HG03108 (cell line): ENCODE results near the gene SDK1.

Experiments
- ATAC-seq: cut with Tn5 transposase; IDR thresholded peaks from one replicate; pipeline ENCODE4 v1.9.1; 2021; ENCODE audit warnings: moderate library complexity; ENCODE audit not compliant: unreplicated experiment

Gene SDK1

DNA sequence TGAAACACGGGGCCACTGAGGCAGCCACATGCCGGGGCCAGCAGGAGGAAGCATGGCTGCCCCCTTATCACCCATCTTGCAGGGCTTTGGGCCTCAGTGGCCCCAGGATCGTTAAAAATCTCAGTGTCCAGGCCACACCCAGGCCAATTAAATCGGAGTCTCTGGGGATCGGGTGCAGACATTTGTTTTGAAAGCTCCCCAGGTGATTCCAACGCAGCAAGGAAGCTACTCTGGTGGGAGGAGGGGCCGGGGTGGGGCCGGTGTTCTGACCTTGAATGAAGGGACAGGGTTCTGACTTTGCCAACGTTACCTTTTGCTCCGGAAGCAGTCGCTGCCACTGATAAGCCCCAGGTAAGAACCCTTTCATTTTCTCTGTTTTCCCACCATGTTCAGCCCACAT is 968.7 kb downstream of the SDK1 start:
- ATAC-seq: no peak

DNA sequence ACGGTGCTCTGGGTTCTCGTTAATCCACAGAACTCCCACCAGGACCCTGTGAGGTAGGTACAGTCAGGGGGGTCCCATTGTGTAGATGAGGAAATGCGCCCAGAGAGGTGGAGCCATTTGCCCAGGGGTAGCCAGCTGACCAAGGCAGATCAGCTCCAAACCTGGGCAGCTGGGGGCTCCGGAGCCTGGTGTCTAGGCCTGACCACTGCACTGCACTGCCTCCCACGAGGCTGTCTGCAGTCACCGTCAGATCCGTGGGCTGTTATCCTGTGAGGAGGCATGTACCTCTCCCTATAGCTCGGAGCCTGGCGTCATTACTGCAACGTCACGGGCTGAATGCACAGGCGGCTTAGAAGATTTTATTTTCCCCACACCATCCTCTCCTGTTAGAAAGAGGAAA is 969.2 kb downstream of the SDK1 start:
- ATAC-seq: no peak

- ATAC-seq: no peak
Observed at GRCh38 chr7:4270941-4271715, 970.1 kb downstream of the SDK1 start.

- no peak for ATAC-seq
Observed at GRCh38 chr7:4271716-4272015, 970.6 kb downstream of the SDK1 start.

GRCh38 chr7:4272141-4272540 is 971.1 kb downstream of the SDK1 start:
- ATAC-seq: no peak

- no peak for ATAC-seq
Observed at GRCh38 chr7:4273566-4274230, 972.6 kb downstream of the SDK1 start.

- no peak for ATAC-seq
Observed at GRCh38 chr7:4274286-4274685, 973.2 kb downstream of the SDK1 start.

- ATAC-seq: no peak
Observed at GRCh38 chr7:4277936-4278335, 976.9 kb downstream of the SDK1 start.

DNA sequence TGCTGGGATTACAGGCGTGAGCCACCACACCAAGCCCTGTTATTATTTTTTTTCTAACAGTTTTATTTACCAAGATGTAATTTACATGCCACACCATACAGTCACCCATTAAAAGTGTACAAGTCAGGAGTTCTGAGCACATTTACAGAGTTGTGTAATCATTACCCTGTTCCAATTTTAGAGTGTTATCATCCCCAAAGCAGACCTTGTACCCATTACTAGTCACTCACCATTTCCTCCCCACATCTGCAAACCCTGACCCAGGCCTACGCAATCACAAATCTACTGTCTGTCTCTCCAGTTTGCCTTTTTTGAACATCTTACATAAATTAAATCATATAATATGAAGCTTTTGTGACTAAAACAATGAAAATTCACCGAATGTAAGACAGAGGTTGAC is 978.2 kb downstream of the SDK1 start:
- no peak for ATAC-seq

DNA sequence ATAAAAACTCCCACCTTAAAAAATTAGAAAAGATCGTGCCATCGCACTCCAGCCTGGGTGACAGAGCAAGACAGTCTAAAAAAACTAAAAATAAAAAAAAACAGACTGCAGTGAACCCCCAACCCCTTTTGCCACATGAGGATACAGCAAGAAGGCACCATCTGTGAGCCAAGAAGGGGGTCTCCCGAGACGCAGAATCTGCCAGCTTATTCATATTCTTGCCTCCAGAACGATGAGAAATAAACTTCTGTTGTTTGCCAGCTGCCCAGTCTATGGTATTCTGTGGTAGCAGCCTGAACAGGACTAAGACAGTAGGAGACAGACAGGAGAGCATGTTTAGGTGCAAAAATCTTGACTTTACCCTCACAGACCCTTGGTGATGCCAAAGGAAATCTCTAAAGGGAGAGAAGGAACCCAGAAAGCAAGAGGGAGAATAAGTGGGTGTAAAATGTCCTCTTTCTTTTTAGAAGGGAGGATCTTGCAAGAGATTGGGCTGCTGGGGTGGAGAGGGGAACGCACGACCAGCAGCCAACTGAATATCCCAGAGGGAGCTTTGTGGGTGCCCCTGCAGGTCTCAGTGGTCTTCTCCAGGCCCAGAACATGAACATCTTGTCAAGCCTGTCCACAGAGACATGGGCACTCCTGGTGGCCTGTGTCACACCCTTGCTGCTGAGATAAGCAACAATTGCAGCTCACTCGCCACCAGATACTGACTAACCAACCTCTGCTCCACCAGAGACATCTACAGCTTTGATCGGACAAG is 980.4 kb downstream of the SDK1 start:
- no peak for ATAC-seq

- no peak for ATAC-seq
Observed at GRCh38 chr7:4282434-4283223, 981.6 kb downstream of the SDK1 start.

GRCh38 chr7:4286351-4286750 is 985.3 kb downstream of the SDK1 start:
- no peak for ATAC-seq

DNA sequence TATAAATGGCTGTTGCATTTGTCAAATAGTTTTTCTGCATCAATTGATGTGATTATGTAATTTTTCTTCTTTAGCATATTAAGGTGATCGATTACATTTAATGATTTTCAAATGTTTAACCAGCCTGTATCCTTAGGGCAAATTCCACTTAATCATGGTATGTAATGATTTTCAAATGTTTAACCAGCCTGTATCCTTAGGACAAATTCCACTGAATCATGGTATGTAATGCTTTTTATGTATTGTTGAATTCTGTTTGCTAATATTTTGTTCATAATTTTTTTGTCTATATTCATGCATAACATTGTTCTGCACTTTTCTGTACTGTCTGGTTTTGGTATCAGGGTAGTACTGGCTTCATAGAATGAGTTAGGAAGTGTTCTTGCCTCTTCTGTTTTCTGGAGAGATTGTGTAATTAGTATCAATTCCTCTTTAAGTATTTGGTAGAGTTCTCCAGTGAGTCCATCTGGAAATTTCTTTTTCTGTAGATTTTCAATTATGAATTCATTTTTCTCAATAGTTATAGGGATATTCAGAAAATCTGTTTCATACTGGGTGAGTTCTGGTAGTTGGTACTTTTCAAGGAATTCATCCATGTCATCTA is 987.8 kb downstream of the SDK1 start:
- ATAC-seq: no peak

DNA sequence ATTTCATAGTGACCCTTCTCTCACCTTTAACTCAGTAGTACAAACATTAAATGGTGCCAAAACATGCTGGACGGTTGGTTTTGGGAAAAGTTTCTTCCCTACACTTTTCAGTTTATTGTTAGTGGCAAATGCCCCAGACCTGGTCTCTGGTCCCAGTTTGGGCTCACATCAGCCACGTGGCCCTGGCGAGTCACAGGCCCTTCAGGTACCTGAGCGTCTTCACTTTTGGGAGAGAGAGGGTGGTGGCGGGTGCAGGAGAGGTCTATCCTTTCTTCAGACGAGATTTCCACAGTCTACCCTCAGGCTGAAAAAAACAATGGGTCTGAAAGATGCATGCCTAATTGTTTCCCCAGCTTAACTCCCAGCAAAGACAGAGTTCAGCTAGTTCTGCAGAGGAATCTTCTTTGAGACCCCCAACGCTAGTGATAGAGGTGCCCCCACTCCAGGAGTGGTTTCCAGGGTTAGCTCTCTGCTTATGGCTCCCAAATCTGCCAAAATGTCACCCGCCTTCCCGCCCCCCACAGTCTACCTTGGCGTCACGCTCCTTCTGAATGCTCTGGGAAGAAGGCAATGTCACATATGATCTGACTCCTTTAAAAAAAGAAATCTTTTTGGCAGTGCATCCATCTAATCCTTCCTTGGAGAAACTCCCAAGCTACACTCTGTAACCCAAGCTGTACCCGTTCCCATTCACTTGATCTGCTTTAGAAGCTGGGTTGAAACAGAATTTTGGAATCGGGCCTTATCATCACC is 996.3 kb downstream of the SDK1 start:
- ATAC-seq: no peak

DNA sequence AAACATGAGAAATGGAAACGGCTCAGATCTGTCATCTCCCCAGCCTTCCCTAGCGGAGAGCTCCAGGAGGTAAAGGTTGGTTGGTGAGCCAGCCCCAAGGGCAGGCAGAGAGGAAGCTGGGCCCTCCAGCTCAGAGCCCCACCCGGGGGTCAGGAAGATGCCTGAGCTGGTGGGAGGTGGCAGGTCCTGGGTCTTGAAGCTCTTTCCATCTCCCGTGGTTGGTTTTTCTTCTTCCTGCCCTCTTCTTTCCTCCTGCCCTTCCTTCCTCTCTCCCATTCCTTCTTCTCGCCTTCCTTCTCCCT is 996.8 kb downstream of the SDK1 start:
- ATAC-seq: no peak

GRCh38 chr7:4299431-4299830 is 998.4 kb downstream of the SDK1 start:
- ATAC-seq: no peak

DNA sequence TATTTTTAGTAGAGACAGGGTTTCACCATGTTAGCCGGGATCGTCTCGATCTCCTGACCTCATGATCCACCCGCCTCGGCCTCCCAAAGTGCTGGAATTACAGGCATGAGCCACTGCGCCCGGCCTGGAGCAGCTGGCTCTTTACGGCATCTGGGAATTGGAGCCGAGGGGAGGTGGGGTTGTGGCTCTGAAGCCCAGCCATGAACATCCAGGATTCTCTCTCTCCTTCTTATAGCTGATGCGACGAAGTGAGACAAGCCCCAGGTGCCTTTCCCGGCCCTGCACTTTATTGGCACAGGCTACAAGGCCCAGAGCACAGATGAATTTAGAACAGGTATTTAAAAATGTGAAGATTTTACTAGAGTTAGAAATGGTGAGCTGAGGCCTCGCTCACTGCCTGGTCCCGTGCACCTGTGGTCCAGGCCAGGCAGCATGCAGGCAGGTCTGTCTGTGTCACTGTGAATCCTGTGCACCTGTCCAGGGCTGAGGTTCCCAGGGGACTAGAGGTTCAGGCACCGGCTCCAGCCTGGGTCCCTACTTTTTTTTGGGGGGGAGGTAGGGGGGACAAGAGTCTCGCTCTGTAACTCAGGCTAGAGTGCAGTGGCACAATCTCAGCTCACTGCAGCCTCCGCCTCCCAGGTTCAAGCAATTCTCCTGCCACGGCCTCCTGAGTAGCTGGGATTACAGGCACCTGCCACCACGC is 1001.3 kb downstream of the SDK1 start:
- ATAC-seq: no peak

- ATAC-seq: no peak
Observed at GRCh38 chr7:4307316-4308204, 1006.5 kb downstream of the SDK1 start.

- no peak for ATAC-seq
Observed at GRCh38 chr7:4308205-4308590, 1007.1 kb downstream of the SDK1 start.
